GM19452 (cell line): Measurements from ENCODE around the gene ZNF883.
"Not testable (repeated sequence)": the region's sequence is repeated elsewhere in the genome, so short reads cannot be mapped to it uniquely, and the experiment has no call there.

Source experiments
- ATAC-seq: cut with Tn5 transposase; IDR thresholded peaks from one replicate; pipeline ENCODE4 v1.9.1; 2021; ENCODE audit not compliant: unreplicated experiment

The ZNF883 gene

GRCh38 chr9:113011911-113012381, at the start of gene ZNF883:
Gene ZNF883, minus strand, starts transcription at chr9:113012192.
- ATAC-seq: no peak

DNA sequence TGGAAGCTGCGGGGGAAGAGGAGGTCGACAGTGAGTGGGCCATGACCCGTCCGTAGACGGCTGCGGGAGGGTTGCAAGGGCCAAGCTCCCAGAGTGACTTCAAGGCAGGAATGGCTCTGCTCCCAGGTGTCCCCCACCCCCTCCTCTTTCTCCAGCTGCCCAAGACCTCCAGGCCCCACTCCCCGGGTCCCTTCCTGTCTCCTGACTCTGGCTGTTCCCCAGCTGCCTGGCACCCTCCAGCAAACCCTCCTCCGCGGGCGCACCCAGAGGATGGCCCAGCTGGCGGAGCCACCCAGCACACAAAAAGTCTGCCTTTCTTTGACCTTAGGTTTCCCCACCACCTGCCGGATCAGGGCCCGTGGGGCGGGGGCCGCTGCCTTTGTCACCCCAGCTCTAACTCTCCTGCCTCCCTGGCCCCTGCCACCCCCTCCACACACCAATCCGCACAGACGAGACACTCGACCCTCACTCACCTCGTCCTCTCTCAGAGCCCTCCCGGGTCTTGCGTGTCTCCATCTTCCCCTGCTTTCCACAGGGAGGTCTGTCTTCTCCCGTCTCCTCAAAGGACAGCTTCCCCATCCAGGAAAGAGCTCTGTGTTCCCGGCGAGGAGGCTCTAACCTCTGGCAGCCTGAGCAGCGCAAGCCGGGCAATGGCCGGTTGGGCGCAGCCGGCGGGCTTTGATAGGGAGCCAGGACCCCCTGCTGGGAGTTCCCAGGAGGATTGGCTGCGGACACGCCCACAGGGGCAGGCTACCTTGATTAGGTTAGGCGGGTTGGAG, 49.3 kb upstream of the ZNF883 start:
- ATAC-seq: not testable (repeated sequence)

DNA sequence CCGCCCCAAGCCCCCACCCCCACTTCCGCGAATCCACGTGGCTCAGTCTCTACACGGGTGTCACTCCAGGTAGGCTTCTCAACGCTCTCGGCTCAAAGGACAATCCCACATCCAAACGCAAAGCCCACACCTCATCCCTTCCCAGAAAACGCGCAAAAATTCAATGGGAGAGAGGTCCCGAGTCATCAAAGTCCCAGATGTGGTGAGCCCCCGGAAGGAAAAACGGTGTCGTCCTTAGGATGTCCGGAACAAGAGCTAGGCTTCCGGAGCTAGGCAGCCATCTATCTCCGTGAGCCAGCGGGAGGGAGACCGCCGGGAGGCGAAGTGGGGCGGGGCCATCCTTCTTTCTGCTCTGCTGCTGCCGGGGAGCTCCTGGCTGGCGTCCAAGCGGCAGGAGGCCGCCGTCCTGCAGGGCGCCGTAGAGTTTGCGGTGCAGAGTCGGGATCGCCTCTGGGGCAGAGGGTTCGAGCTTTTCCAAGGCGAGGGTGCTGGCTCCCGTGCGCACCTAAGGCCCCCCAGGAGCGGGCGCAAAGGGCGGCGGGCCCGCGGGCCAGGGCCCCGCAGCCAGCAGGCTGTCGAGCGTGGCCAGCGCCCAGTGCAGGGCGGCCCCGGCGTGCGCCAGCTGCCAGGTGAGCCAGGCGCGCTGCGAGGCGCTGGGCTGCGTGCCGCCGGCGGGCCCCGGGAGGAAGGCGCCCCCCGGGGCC, 47.7 kb upstream of the ZNF883 start:
- not testable (repeated sequence) for ATAC-seq

GRCh38 chr9:113057193-113057592, 45.2 kb upstream of the ZNF883 start:
- no peak for ATAC-seq

- ATAC-seq: peak; percentile 99
These were observed 44.5 kb upstream of the ZNF883 start, which contains the start of gene ZFP37 for GRCh38 chr9:113056191-113057106. Gene ZFP37, minus strand, starts transcription at chr9:113056724. Its CDS starts 36 bp downstream, at chr9:113056688.

DNA sequence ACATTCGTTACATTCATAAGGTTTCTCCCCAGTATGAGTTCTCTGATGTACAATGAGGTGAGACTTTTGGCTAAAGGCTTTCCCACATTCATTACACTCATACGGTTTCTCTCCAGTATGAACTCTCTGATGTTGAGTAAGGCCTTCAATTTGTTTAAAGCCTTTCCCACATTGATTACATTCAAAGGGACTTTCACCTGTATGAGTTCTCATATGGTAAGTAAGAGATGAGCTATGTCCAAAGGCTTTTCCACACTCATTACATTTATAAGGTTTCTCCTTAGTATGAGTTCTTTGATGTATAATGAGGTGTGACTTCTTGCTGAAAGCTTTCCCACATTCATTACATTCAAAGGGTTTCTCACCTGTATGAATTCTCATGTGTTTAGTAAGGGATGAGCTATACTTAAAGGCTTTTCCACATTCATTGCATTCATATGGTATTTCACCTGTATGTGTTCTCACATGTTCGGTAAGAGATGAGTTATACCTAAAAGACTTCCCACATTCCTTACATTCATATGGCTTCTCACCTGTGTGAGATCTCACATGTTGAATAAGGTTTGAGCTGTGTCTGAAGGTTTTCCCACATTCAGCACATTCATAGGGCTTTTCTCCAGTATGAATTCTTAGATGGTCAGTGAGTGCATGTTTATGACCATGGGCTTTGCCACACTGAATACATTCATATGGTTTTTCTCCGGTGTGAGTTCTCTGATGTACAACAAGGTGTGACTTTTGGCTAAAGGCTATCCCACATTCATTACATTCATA, 31.1 kb upstream of the ZNF883 start:
- no peak for ATAC-seq

GRCh38 chr9:113026200-113026599, 14.2 kb upstream of the ZNF883 start:
- ATAC-seq: no peak

DNA sequence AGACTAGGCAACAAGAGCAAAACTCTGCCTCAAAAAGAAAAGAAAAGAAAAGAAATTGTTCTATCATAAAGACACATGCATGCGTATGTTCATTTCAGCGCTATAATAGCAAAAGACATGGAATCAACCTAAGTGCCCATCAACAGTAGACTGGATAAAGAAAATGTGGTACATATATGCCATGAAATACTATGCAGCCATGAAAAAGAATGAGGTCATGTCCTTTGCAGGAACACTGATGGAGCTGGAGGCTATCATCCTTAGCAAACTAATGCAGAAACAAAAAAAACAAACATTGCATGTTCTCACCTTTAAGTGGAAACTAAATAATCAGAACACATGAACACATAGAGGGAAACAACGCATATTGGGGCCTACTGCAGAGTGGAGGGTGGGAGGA, 6.3 kb upstream of the ZNF883 start:
- ATAC-seq: no peak

DNA sequence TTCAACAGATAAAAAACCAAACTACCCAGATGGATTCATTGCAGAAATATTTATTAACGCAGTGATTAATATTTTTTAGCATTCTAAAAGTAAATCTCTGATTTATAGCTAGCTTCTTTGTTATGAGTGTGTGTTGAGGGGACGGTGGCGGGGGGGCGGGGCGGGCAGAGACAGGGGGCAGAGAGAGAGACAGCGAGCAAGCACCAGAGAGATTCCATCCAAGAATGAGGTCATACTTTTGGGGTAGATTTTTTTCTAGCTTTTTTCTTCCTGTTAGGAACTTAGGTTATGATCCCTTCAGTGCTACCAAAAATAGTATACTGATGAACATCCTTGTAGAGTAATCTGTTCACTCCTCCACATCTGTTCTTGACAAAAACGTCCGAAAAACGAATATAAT, 500 bp upstream of the ZNF883 start:
- no peak for ATAC-seq

DNA sequence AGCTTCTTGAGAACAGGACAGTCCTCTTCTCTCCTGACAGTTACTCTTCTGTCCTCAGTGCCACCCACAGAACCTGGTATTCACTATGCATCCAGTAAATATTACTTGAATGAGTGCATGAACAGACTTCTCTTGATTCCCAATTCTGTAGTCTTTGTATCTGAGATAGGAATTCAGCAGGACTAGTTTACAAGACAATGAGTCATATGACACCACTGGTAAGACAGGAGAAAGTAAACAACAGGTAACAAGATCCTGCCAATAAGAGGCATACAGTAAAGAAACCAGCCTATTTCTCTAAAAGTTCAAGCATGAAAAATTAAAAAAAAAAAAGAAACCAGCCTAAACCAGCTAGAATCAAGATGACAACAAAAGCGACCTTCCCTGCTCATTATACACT, 6.2 kb downstream of the ZNF883 start:
- no peak for ATAC-seq

DNA sequence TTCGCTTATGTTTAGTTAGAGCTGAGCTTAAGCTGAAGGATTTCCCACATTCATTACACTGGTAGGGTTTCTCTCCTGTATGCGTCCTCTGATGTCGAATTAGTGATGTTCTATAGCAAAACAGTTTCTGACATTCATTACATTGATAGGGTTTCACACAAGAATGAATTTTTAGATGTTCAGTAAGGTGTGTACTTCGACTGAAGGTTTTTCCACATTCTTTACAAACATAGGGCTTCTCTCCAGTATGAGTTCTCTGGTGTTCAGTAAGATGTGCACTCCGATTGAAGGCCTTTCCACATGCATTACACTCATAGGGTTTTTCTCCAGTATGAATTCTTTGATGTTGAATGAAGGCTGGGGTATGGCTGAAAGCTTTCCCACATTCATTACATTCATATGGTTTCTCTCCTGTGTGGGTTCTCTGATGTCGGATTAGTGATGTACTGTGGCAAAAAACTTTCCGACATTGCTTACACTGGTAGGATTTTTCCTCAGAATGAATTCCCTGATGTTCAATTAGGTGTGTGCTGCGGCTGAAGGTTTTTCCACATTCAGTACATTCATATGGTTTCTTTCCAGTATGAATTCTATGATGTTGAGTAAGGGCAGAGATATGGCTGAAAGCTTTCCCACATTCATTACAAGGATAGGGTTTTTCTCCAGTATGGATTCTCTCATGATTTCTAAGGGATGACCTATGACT, 14.6 kb downstream of the ZNF883 start:
- no peak for ATAC-seq

GRCh38 chr9:112971415-112971814, 40.6 kb downstream of the ZNF883 start:
- ATAC-seq: no peak

DNA sequence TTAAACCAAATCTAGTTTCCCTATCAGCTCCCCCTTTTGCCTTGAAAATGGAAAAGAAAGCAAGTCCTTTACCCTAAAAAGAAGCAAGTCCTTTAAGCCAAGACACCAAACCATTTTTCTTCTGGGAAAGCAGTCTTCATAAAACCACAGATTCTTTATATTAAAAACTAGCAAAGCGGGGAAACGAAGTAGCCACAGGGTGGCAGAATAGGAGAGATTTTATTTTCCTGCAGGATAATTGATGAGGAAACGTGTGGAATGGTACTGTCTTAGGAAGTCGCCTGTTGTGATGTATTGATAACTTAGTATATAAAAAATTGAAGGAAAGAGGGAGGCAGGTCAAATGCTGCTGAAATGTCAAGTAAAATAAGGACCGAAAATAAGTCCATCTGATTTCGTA, 41.1 kb downstream of the ZNF883 start:
- no peak for ATAC-seq

DNA sequence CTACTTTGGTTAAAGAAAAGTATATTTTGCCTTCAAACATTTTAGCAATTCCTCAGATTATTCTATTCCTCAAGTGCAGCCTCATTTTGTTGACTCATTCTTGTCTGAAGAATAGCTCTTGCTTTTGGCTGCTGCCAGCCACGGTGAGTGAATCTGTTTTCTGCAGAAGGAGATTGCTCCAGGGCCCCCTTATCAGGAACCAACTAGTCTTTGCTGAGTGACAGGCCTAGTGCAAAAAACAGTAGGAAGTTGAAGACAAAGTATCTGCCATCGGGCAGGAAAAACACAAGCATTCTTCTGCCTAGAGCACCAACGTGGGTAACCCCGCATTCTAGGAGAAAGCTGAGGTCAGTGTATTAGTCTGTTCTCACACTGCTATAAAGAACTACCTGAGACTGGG, 42.3 kb downstream of the ZNF883 start:
- ATAC-seq: no peak

- ATAC-seq: no peak
These were observed 56.4 kb downstream of the ZNF883 start for GRCh38 chr9:112955550-112955949.

- ATAC-seq: no peak
These were observed 66.3 kb downstream of the ZNF883 start for GRCh38 chr9:112945620-112946208.

- ATAC-seq: no peak
These were observed 72.6 kb downstream of the ZNF883 start for GRCh38 chr9:112939418-112939817.

GRCh38 chr9:112933696-112934095, 78.3 kb downstream of the ZNF883 start:
- ATAC-seq: no peak

- ATAC-seq: no peak
These were observed 86.8 kb downstream of the ZNF883 start for GRCh38 chr9:112925058-112925641.
